Ishikawa (cell line): ENCODE results near the gene OGT.

ENCODE experiments used
- CEBPB ChIP-seq: IDR thresholded peaks from 2 replicates; pipeline ENCODE4 v1.6.1; 2012
- CREB1 ChIP-seq: IDR thresholded peaks from 2 replicates; pipeline ENCODE4 v1.6.1; 2012; ENCODE audit warnings: low read depth
- EGR1 ChIP-seq: IDR thresholded peaks from 2 replicates; pipeline ENCODE4 v1.6.1; 2012
- EP300 ChIP-seq: IDR thresholded peaks from 2 replicates; pipeline ENCODE4 v1.6.1; 2012; ENCODE audit warnings: borderline replicate concordance
- FOXM1 ChIP-seq: IDR thresholded peaks from 2 replicates; pipeline ENCODE4 v1.6.1; 2012; ENCODE audit warnings: low read depth, borderline replicate concordance
- MAX ChIP-seq: IDR thresholded peaks from 2 replicates; pipeline ENCODE4 v1.6.1; 2012
- NFIC ChIP-seq: IDR thresholded peaks from 2 replicates; pipeline ENCODE4 v1.6.1; 2012
- RAD21 ChIP-seq: IDR thresholded peaks from 2 replicates; pipeline ENCODE4 v1.6.1; 2012; ENCODE audit warnings: low read depth
- REST ChIP-seq: IDR thresholded peaks from 2 replicates; pipeline ENCODE4 v1.6.1; 2012; ENCODE audit warnings: low read depth, mild to moderate bottlenecking
- TAF1 ChIP-seq: IDR thresholded peaks from 2 replicates; pipeline ENCODE4 v1.6.1; 2012; ENCODE audit warnings: low read depth, mild to moderate bottlenecking
- TCF12 ChIP-seq: IDR thresholded peaks from 2 replicates; pipeline ENCODE4 v1.6.1; 2012; ENCODE audit warnings: low read depth
- TEAD4 ChIP-seq: IDR thresholded peaks from 2 replicates; pipeline ENCODE4 v1.6.1; 2012
- USF1 ChIP-seq: IDR thresholded peaks from 2 replicates; pipeline ENCODE4 v1.6.1; 2012
- YY1 ChIP-seq: IDR thresholded peaks from 2 replicates; pipeline ENCODE4 v1.6.1; 2012; ENCODE audit warnings: low read depth

- TF ChIP-seq CREB1 (no peak), NFIC (no peak), EP300 (no peak), TCF12 (no peak), EGR1 (no peak), FOXM1 (no peak), YY1 (no peak), REST (no peak), USF1 (no peak), MAX (no peak), TAF1 (no peak), CEBPB (no peak), RAD21 (no peak), TEAD4 (no peak)
Measured at GRCh38 chrX:71619986-71620385, 87.1 kb downstream of the OGT start.
